Transverse colon (tissue), 4 donors: ENCODE results near the gene RASSF7.

ENCODE experiments used
- CTCF ChIP-seq, 5 experiments: fragments of 200-600 bp in 3 of 5; fragments of 450-650 bp in 2 of 5; sonication (generic) in 3 of 5; IDR thresholded peaks; 1 replicate in 2 of 5; 2 replicates in 3 of 5; pipeline ENCODE4 v1.5.1; 2016 to 2017; ENCODE audit warnings: antibody characterized with exemption in 5 of 5, inconsistent platforms in 3 of 5, mild to moderate bottlenecking in 2 of 5, moderate library complexity in 1 of 5
- POLR2A ChIP-seq: fragments of 450-650 bp; IDR thresholded peaks from one replicate; pipeline ENCODE4 v1.6.1; 2016; ENCODE audit warnings: antibody characterized with exemption, mild to moderate bottlenecking, moderate library complexity
- POLR2AphosphoS5 ChIP-seq, 3 donors: sonication (generic); formaldehyde crosslinking; IDR thresholded peaks; one replicate each; pipeline ENCODE4 v1.6.1; 2016; ENCODE audit warnings: antibody characterized with exemption in 3 of 3

GRCh38 chr11:593347-593746, 32.6 kb downstream of the RASSF7 start:
- TF ChIP-seq POLR2A (no peak), POLR2AphosphoS5 (IDR thresholded peaks at IDR 0.05) (no peak), CTCF (IDR thresholded peaks at IDR 0.05) (no peak)
